ENCODE results near the gene LRP1B. TPM values are rescaled to one million over a fixed set of nuclear protein-coding genes. Genes with fewer than 3 reads are reported as not detected.

LRP1B gene
- polyA plus RNA-seq, 1 of the 3 experiments (the other 2 are of a cell fraction): 0.28 TPM

DNA sequence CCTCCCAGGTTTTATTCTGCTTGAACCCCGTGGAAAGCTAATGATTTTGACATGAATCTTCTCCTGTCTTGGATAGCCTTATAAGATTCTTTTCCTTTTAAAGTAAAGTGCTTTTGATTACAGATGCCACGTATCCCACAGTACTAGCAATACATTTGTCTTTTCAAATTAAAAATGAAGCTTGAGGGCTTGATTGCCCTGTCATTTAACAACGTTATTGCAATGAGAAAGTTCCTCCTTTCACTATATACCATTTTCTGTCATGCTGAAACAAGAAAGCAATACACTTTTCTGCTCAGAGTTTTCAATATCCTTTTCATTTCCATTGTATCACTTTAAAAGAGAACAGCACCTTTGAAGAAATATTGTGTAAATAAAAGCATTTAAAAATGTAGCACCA, 814.7 kb downstream of the LRP1B start:
- Histone ChIP-seq H3K36me3 (replicated peaks in 1 of 2; ENCODE audit: control insufficient read depth in 1 of 2, insufficient read depth in 2 of 2, low read length in 1 of 2) (no peaks in the 10 kb centered on the region), H3K9me3 (no peaks in the 10 kb centered on the region), H3K9me2 (no peaks in the 10 kb centered on the region), H4K20me1 (ENCODE audit: insufficient read depth) (no peaks in the 10 kb centered on the region), H3K27me3 (ENCODE audit: insufficient read depth) (no peaks in the 10 kb centered on the region), H3K27ac (ENCODE audit: low read depth in 2 of 2, low read length in 1 of 2) (no peak overlapping the region), H3K79me2 (ENCODE audit: insufficient read depth) (no peaks in the 10 kb centered on the region), H3K4me1 (ENCODE audit: control insufficient read depth in 1 of 2, insufficient read depth in 2 of 2, low read depth in 1 of 2, low read length in 1 of 2) (no peaks in the 10 kb centered on the region), H3F3A (replicated peaks; ENCODE audit: insufficient read depth) (no peaks in the 10 kb centered on the region), H3K9ac (no peak overlapping the region), H2AFZ (ENCODE audit: low read depth) (no peak overlapping the region), H3K4me3 (ENCODE audit: low read depth in 2 of 2, low read length in 1 of 2) (no peak overlapping the region), H3K4me2 (no peak overlapping the region)
- no peak for DNase-seq
- 62% methylated on average over 3 of the region's 3 CpGs for WGBS (ENCODE audit: low lambda C conversion rate)
- POLR2A ChIA-PET: no interaction called here
- TF ChIP-seq CHD2 (IDR thresholded peaks at IDR 0.05; ENCODE audit: low read length, partially characterized antibody) (no peak), JUND (IDR thresholded peaks at IDR 0.05) (no peak), GABPA (IDR thresholded peaks at IDR 0.05; ENCODE audit: low read depth) (no peak), RAD21 (IDR thresholded peaks at IDR 0.05; ENCODE audit: low read length) (no peak), MXI1 (IDR thresholded peaks at IDR 0.05; ENCODE audit: low read depth, low read length) (no peak), RXRA (IDR thresholded peaks at IDR 0.05; ENCODE audit: borderline replicate concordance, low read depth) (no peak), RCOR1 (IDR thresholded peaks at IDR 0.05; ENCODE audit: low read length) (no peak), FOXJ3 (CRISPR knock-in tag; IDR thresholded peaks at IDR 0.05) (no peak), EP300 (IDR thresholded peaks at IDR 0.05; ENCODE audit: borderline replicate concordance in 1 of 2, low read depth in 1 of 2, low read length in 1 of 2) (no peak), USF2 (IDR thresholded peaks at IDR 0.05; ENCODE audit: borderline replicate concordance, low read depth, low read length) (no peak), TCF12 (IDR thresholded peaks at IDR 0.05) (no peak), POLR2AphosphoS5 (IDR thresholded peaks at IDR 0.05; ENCODE audit: low read depth, low read length) (no peak)
- TF ChIP-seq, protein P1, sequence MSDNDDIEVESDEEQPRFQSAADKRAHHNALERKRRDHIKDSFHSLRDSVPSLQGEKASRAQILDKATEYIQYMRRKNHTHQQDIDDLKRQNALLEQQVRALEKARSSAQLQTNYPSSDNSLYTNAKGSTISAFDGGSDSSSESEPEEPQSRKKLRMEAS (IDR thresholded peaks at IDR 0.05; ENCODE audit: low read depth): no peak
- CTCF ChIA-PET: no interaction called here

DNA sequence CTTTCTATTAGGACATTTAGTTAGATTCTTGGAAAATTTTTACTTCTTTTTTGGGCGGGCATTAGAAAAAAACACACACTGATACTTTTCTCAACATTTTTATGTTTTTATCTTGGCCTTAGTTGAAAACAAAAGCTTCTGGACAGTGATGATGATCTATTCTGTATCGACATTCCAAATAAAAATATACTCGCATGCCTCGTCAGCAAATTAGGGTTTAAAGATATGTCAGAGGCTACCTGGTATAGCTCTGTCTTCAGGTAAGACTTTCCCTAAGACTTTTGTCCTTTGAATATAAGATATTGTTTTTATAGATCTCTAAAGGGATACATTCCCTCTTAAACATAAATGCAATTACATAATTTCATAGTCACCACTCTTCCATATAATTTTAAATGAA, 816.8 kb downstream of the LRP1B start:
- no peaks in the 10 kb centered on the region for H3F3A ChIP-seq (replicated peaks; ENCODE audit: insufficient read depth)
- no peaks in the 10 kb centered on the region for H3K36me3 ChIP-seq (replicated peaks in 1 of 2; ENCODE audit: control insufficient read depth in 1 of 2, insufficient read depth in 2 of 2, low read length in 1 of 2)
- H3K79me2 ChIP-seq (ENCODE audit: insufficient read depth): no peaks in the 10 kb centered on the region
- CTCF ChIA-PET: no interaction called here
- H3K4me1 ChIP-seq (ENCODE audit: control insufficient read depth in 1 of 2, insufficient read depth in 2 of 2, low read depth in 1 of 2, low read length in 1 of 2): no peaks in the 10 kb centered on the region
- DNase-seq: no peak
- H3K27ac ChIP-seq (ENCODE audit: low read depth in 2 of 2, low read length in 1 of 2): no peak overlapping the region
- no peak overlapping the region for H3K4me3 ChIP-seq (ENCODE audit: low read depth in 2 of 2, low read length in 1 of 2)
- no peak overlapping the region for H3K9ac ChIP-seq
- H3K27me3 ChIP-seq (ENCODE audit: insufficient read depth): no peaks in the 10 kb centered on the region
- H2AFZ ChIP-seq (ENCODE audit: low read depth): no peak overlapping the region
- POLR2A ChIA-PET: no interaction called here
- no peaks in the 10 kb centered on the region for H3K9me3 ChIP-seq
- 95% methylated on average over 4 of the region's 4 CpGs for WGBS (ENCODE audit: low lambda C conversion rate)
- H3K9me2 ChIP-seq: no peaks in the 10 kb centered on the region
- TF ChIP-seq RCOR1 (IDR thresholded peaks at IDR 0.05; ENCODE audit: low read length) (no peak), RXRA (IDR thresholded peaks at IDR 0.05; ENCODE audit: borderline replicate concordance, low read depth) (no peak), TAF1 (IDR thresholded peaks at IDR 0.05; ENCODE audit: borderline replicate concordance, low read depth, low read length) (no peak), JUND (IDR thresholded peaks at IDR 0.05) (no peak), RFX5 (IDR thresholded peaks at IDR 0.05; ENCODE audit: low read length) (no peak), SMC3 (IDR thresholded peaks at IDR 0.05; ENCODE audit: low read depth, low read length) (no peak), ELF1 (IDR thresholded peaks at IDR 0.05) (no peak), TEAD4 (IDR thresholded peaks at IDR 0.05; ENCODE audit: borderline replicate concordance, insufficient read depth) (no peak), EZH2phosphoT487 (IDR thresholded peaks at IDR 0.05; ENCODE audit: borderline replicate concordance, low read depth) (no peak), MXI1 (IDR thresholded peaks at IDR 0.05; ENCODE audit: low read depth, low read length) (no peak)
- TF ChIP-seq, protein P2, sequence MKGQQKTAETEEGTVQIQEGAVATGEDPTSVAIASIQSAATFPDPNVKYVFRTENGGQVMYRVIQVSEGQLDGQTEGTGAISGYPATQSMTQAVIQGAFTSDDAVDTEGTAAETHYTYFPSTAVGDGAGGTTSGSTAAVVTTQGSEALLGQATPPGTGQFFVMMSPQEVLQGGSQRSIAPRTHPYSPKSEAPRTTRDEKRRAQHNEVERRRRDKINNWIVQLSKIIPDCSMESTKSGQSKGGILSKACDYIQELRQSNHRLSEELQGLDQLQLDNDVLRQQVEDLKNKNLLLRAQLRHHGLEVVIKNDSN (IDR thresholded peaks at IDR 0.05; ENCODE audit: borderline replicate concordance, low read depth): no peak
- TF ChIP-seq, protein P3, sequence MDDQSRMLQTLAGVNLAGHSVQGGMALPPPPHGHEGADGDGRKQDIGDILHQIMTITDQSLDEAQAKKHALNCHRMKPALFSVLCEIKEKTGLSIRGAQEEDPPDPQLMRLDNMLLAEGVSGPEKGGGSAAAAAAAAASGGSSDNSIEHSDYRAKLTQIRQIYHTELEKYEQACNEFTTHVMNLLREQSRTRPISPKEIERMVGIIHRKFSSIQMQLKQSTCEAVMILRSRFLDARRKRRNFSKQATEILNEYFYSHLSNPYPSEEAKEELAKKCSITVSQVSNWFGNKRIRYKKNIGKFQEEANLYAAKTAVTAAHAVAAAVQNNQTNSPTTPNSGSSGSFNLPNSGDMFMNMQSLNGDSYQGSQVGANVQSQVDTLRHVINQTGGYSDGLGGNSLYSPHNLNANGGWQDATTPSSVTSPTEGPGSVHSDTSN (IDR thresholded peaks at IDR 0.05): no peak
- TF ChIP-seq, protein P4, sequence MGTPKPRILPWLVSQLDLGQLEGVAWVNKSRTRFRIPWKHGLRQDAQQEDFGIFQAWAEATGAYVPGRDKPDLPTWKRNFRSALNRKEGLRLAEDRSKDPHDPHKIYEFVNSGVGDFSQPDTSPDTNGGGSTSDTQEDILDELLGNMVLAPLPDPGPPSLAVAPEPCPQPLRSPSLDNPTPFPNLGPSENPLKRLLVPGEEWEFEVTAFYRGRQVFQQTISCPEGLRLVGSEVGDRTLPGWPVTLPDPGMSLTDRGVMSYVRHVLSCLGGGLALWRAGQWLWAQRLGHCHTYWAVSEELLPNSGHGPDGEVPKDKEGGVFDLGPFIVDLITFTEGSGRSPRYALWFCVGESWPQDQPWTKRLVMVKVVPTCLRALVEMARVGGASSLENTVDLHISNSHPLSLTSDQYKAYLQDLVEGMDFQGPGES (IDR thresholded peaks at IDR 0.05; ENCODE audit: low read depth, low read length): no peak
- H4K20me1 ChIP-seq (ENCODE audit: insufficient read depth): no peaks in the 10 kb centered on the region
- H3K4me2 ChIP-seq: no peak overlapping the region
